Nephron progenitor cell (in vitro differentiated cells): ENCODE data around the gene SDHA.

Experiments
- DNase-seq: peaks from one replicate; pipeline ENCODE4 v3.0.0; 2021
- H3K27ac Mint-ChIP-seq: 2 replicates; pipeline ENCODE4 v1.8.0; 2021; ENCODE audit warnings: mild to moderate bottlenecking, moderate library complexity, mixed read lengths
- H3K27me3 Mint-ChIP-seq: 2 replicates; pipeline ENCODE4 v1.8.0; 2021; ENCODE audit warnings: mild to moderate bottlenecking, low read depth, mixed read lengths; ENCODE audit not compliant: poor library complexity
- H3K36me3 Mint-ChIP-seq: 2 replicates; pipeline ENCODE4 v1.8.0; 2021; ENCODE audit warnings: low read depth, mixed read lengths
- H3K4me1 Mint-ChIP-seq: 2 replicates; pipeline ENCODE4 v1.8.0; 2021; ENCODE audit warnings: mixed read lengths
- H3K4me3 Mint-ChIP-seq: 2 replicates; pipeline ENCODE4 v1.8.0; 2021; ENCODE audit warnings: mild to moderate bottlenecking, moderate library complexity, mixed read lengths
- H3K9me3 Mint-ChIP-seq: 2 replicates; pipeline ENCODE4 v1.8.0; 2021; ENCODE audit warnings: mild to moderate bottlenecking, moderate library complexity, mixed read lengths
- TF ChIP-seq, protein P1 (sequence below): fragments of 200-600 bp; sonication (generic); IDR thresholded peaks from 2 replicates; pipeline ENCODE4 v1.5.0; 2021; ENCODE audit warnings: antibody characterized with exemption

The SDHA gene

GRCh38 chr5:191036-191948 is 26.8 kb upstream of the SDHA start, which contains the start of gene LRRC14B:
TSS of gene LRRC14B (plus strand) at chr5:191495. CDS start at chr5:191539, 44 bp downstream.
- H3K9me3 Mint-ChIP-seq, result no peaks in the 10 kb centered on the region
- no peak for DNase-seq
- H3K27ac Mint-ChIP-seq, result no peak within 1 kb of the TSS
- TF ChIP-seq, protein P1, sequence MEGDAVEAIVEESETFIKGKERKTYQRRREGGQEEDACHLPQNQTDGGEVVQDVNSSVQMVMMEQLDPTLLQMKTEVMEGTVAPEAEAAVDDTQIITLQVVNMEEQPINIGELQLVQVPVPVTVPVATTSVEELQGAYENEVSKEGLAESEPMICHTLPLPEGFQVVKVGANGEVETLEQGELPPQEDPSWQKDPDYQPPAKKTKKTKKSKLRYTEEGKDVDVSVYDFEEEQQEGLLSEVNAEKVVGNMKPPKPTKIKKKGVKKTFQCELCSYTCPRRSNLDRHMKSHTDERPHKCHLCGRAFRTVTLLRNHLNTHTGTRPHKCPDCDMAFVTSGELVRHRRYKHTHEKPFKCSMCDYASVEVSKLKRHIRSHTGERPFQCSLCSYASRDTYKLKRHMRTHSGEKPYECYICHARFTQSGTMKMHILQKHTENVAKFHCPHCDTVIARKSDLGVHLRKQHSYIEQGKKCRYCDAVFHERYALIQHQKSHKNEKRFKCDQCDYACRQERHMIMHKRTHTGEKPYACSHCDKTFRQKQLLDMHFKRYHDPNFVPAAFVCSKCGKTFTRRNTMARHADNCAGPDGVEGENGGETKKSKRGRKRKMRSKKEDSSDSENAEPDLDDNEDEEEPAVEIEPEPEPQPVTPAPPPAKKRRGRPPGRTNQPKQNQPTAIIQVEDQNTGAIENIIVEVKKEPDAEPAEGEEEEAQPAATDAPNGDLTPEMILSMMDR, result no peak
- H3K36me3 Mint-ChIP-seq, result no peaks in the 10 kb centered on the region
- peaks cover 9% of the 10 kb centered on the region for H3K27me3 Mint-ChIP-seq
- H3K4me3 Mint-ChIP-seq, result peak within 1 kb of the TSS; percentile 50
- H3K4me1 Mint-ChIP-seq, result peaks cover 31% of the 10 kb centered on the region

- H3K4me3 Mint-ChIP-seq, result no peak overlapping the region
These were observed 26.0 kb upstream of the SDHA start for GRCh38 chr5:191949-192690.

GRCh38 chr5:192691-192969 is 25.5 kb upstream of the SDHA start:
- H3K9me3 Mint-ChIP-seq, result no peaks in the 10 kb centered on the region
- H3K4me3 Mint-ChIP-seq, result no peak overlapping the region
- TF ChIP-seq, protein P1, result no peak

More at GRCh38 chr5:191949-192690, 26.0 kb upstream of the SDHA start:
- Mint-ChIP-seq H3K27me3 (peaks cover 9% of the 10 kb centered on the region), H3K27ac (no peak overlapping the region), H3K36me3 (no peaks in the 10 kb centered on the region), H3K9me3 (no peaks in the 10 kb centered on the region), H3K4me1 (peaks cover 36% of the 10 kb centered on the region)
- TF ChIP-seq, protein P1, result no peak
- DNase-seq, result no peak

GRCh38 chr5:192970-193831 is 24.9 kb upstream of the SDHA start:
- Mint-ChIP-seq H3K9me3 (no peaks in the 10 kb centered on the region), H3K27ac (no peak overlapping the region), H3K4me3 (no peak overlapping the region), H3K27me3 (peaks cover 9% of the 10 kb centered on the region), H3K4me1 (peaks cover 39% of the 10 kb centered on the region), H3K36me3 (no peaks in the 10 kb centered on the region)
- TF ChIP-seq, protein P1, result no peak
- DNase-seq, result no peak

More at GRCh38 chr5:192691-192969, 25.5 kb upstream of the SDHA start:
- Mint-ChIP-seq H3K27ac (no peak overlapping the region), H3K27me3 (peaks cover 9% of the 10 kb centered on the region), H3K36me3 (no peaks in the 10 kb centered on the region), H3K4me1 (peaks cover 41% of the 10 kb centered on the region)
- DNase-seq, result no peak

DNA sequence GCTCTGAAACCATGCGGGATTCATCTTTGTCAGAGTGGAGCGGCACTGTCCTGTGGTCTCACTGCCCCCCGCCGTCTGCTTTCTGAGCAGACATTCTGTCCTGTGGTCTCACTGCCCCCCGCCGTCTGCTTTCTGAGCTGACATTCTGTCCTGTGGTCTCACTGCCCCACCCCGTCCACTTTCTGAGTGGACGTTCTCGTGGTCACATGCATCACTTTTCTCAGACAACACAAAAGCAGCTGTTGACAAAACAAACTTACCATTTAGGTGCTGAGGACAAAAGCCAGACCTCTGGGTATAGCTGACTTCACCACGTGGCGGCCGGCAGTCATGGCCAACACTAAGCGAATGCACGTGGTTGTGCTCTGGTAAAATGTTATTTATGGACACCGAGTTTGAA is 24.0 kb upstream of the SDHA start:
- Mint-ChIP-seq H3K27ac (no peak overlapping the region), H3K27me3 (peaks cover 9% of the 10 kb centered on the region), H3K4me3 (no peak overlapping the region), H3K4me1 (peaks cover 30% of the 10 kb centered on the region), H3K9me3 (no peaks in the 10 kb centered on the region), H3K36me3 (no peaks in the 10 kb centered on the region)
- DNase-seq, result no peak
- TF ChIP-seq, protein P1, result no peak
